Neuronal stem cell (in vitro differentiated cells): ENCODE measurements around the gene POU2F3.

ENCODE experiments used
- DNase-seq: peaks from one replicate; pipeline ENCODE4 v3.0.0-alpha.2; 2013; ENCODE audit warnings: low spot score
- H2AFZ ChIP-seq: one replicate; pipeline ENCODE4 v1.6.1; 2013; ENCODE audit warnings: mild to moderate bottlenecking, low read length, inconsistent platforms
- H2AK5ac ChIP-seq: 2 replicates; pipeline ENCODE4 v1.6.1; 2013; ENCODE audit warnings: low read depth, mild to moderate bottlenecking, inconsistent platforms, low read length, moderate library complexity, mixed read lengths
- H2BK120ac ChIP-seq: 2 replicates; pipeline ENCODE4 v1.6.1; 2013; ENCODE audit warnings: low read depth, mild to moderate bottlenecking, inconsistent platforms, low read length, moderate library complexity, mixed read lengths
- H2BK12ac ChIP-seq: one replicate; pipeline ENCODE4 v1.6.1; 2013; ENCODE audit warnings: low read length, inconsistent platforms
- H2BK15ac ChIP-seq: 2 replicates; pipeline ENCODE4 v1.6.1; 2013; ENCODE audit warnings: mild to moderate bottlenecking, low read length, inconsistent platforms, mixed read lengths
- H2BK5ac ChIP-seq: one replicate; pipeline ENCODE4 v1.6.1; 2013; ENCODE audit warnings: inconsistent platforms, mild to moderate bottlenecking, low read length, moderate library complexity
- H3K14ac ChIP-seq: one replicate; pipeline ENCODE4 v1.6.1; 2013; ENCODE audit warnings: low read length, inconsistent platforms
- H3K18ac ChIP-seq: 2 replicates; pipeline ENCODE4 v1.6.1; 2013; ENCODE audit warnings: low read length, inconsistent platforms
- H3K23ac ChIP-seq: 2 replicates; pipeline ENCODE4 v1.6.1; 2013; ENCODE audit warnings: low read depth, mild to moderate bottlenecking, mixed read lengths, low read length, inconsistent platforms; ENCODE audit not compliant: poor library complexity
- H3K27ac ChIP-seq: replicated peaks from 3 replicates; pipeline ENCODE4 v1.5.1; 2013; ENCODE audit warnings: low read length, inconsistent platforms
- H3K27me3 ChIP-seq, 3 experiments: 2 replicates each; pipeline ENCODE4 v1.6.1; 2013; ENCODE audit warnings: low read length in 3 of 3, mild to moderate bottlenecking in 2 of 3, inconsistent platforms in 1 of 3, low read depth in 1 of 3, mixed read lengths in 1 of 3, moderate library complexity in 1 of 3; ENCODE audit not compliant: control insufficient read depth in 3 of 3, insufficient read depth in 3 of 3
- H3K36me3 ChIP-seq, 2 donors: replicated peaks in 1 of 2; 2 replicates each; pipeline ENCODE4 v1.6.1; 2013; ENCODE audit warnings: low read length in 2 of 2; ENCODE audit not compliant: control insufficient read depth in 2 of 2, insufficient read depth in 2 of 2
- H3K4ac ChIP-seq: 2 replicates; pipeline ENCODE4 v1.6.1; 2013; ENCODE audit warnings: inconsistent platforms, mild to moderate bottlenecking, low read length, moderate library complexity
- H3K4me1 ChIP-seq, 2 donors: 1 replicate in 1 of 2; 2 replicates in 1 of 2; pipeline ENCODE4 v1.6.1; 2013; ENCODE audit warnings: low read length in 2 of 2, low read depth in 1 of 2; ENCODE audit not compliant: control insufficient read depth in 2 of 2, insufficient read depth in 1 of 2
- H3K4me2 ChIP-seq: one replicate; pipeline ENCODE4 v1.6.1; 2013; ENCODE audit warnings: mild to moderate bottlenecking, low read length, inconsistent platforms; ENCODE audit not compliant: insufficient read depth, poor library complexity, severe bottlenecking
- H3K4me3 ChIP-seq, 2 donors: 2 replicates each; pipeline ENCODE4 v1.5.1; 2013; ENCODE audit warnings: low read length in 2 of 2, mild to moderate bottlenecking in 2 of 2, inconsistent platforms in 1 of 2, moderate library complexity in 1 of 2
- H3K79me1 ChIP-seq: one replicate; pipeline ENCODE4 v1.6.1; 2013; ENCODE audit warnings: low read depth, mild to moderate bottlenecking, inconsistent platforms, low read length, moderate library complexity
- H3K9ac ChIP-seq: one replicate; pipeline ENCODE4 v1.6.1; 2013; ENCODE audit warnings: mild to moderate bottlenecking, low read depth, low read length, inconsistent platforms; ENCODE audit not compliant: poor library complexity
- H3K9me3 ChIP-seq, 2 donors: replicated peaks in 1 of 2; 2 replicates each; pipeline versions ENCODE3 to v1.6.1; 2013; ENCODE audit warnings: low read length in 2 of 2, mild to moderate bottlenecking in 2 of 2, inconsistent platforms in 1 of 2, low read depth in 1 of 2, mixed read lengths in 1 of 2, moderate library complexity in 1 of 2; ENCODE audit not compliant: control insufficient read depth in 2 of 2, insufficient read depth in 1 of 2
- H4K8ac ChIP-seq: one replicate; pipeline ENCODE4 v1.6.1; 2013; ENCODE audit warnings: low read depth, mild to moderate bottlenecking, inconsistent platforms, low read length, moderate library complexity
- H4K91ac ChIP-seq: one replicate; pipeline ENCODE4 v1.6.1; 2013; ENCODE audit warnings: low read length, low read depth, mild to moderate bottlenecking, inconsistent platforms; ENCODE audit not compliant: poor library complexity
- WGBS, 2 donors: extraction: QIAGEN DNeasy Blood & Tissue Kit; methylation state at CpG; one replicate each; pipeline ENCODE4 v1.1.7; 2013; ENCODE audit warnings: missing lambda C conversion rate in 2 of 2, mixed read lengths in 1 of 2; ENCODE audit not compliant: insufficient read length in 2 of 2, insufficient replicate concordance in 1 of 2; ENCODE audit errors: extremely low coverage in 2 of 2; 5-methylcytosine and 5-hydroxymethylcytosine counted together

The POU2F3 gene

GRCh38 chr11:120329556-120329955, 89.6 kb downstream of the POU2F3 start:
- Histone ChIP-seq H3K4ac (no peak overlapping the region), H3K23ac (no peak overlapping the region), H3K4me3 (no peak overlapping the region), H3K27ac (no peak overlapping the region), H3K9me3 (no peaks in the 10 kb centered on the region), H3K9ac (no peak overlapping the region), H4K91ac (no peak overlapping the region), H2BK120ac (no peak overlapping the region), H4K8ac (no peak overlapping the region), H3K27me3 (no peaks in the 10 kb centered on the region), H3K4me1 (peaks cover 0 to 7% of the 10 kb centered on the region in 2 donors), H3K14ac (no peak overlapping the region), H3K18ac (no peak overlapping the region), H3K79me1 (no peaks in the 10 kb centered on the region), H2AK5ac (no peak overlapping the region), H3K36me3 (peaks cover 8 to 40% of the 10 kb centered on the region in 2 donors), H2BK12ac (no peak overlapping the region), H2AFZ (no peak overlapping the region), H2BK5ac (no peak overlapping the region), H2BK15ac (no peak overlapping the region), H3K4me2 (no peak overlapping the region)
- DNase-seq = no peak
- no CpG with 5 or more reads among the region's 3 CpGs for WGBS, 2 donors

- Histone ChIP-seq H2BK120ac (no peak overlapping the region), H2AK5ac (no peak overlapping the region), H3K14ac (no peak overlapping the region), H3K18ac (no peak overlapping the region), H3K4me3 (no peak overlapping the region), H2BK12ac (no peak overlapping the region), H2BK15ac (no peak overlapping the region), H2AFZ (no peak overlapping the region), H4K91ac (no peak overlapping the region), H3K4ac (no peak overlapping the region), H3K23ac (no peak overlapping the region), H2BK5ac (no peak overlapping the region), H3K79me1 (no peaks in the 10 kb centered on the region), H3K36me3 (peaks cover 8 to 40% of the 10 kb centered on the region in 2 donors), H4K8ac (no peak overlapping the region), H3K9ac (no peak overlapping the region), H3K4me2 (no peak overlapping the region), H3K27ac (no peak overlapping the region), H3K4me1 (peaks cover under 1 to 7% of the 10 kb centered on the region in 2 donors), H3K27me3 (no peaks in the 10 kb centered on the region), H3K9me3 (no peaks in the 10 kb centered on the region)
- WGBS, 2 donors = no CpG with 5 or more reads among the region's 6 CpGs
- no peak for DNase-seq
These were observed 90.1 kb downstream of the POU2F3 start for GRCh38 chr11:120330045-120330444.

GRCh38 chr11:120331301-120331996, 91.5 kb downstream of the POU2F3 start:
- no peak overlapping the region for H2BK120ac ChIP-seq
- H3K9me3 ChIP-seq = no peaks in the 10 kb centered on the region
- no peak overlapping the region for H3K4ac ChIP-seq
- H2BK15ac ChIP-seq = no peak overlapping the region
- H2AK5ac ChIP-seq = no peak overlapping the region
- no peak overlapping the region for H3K23ac ChIP-seq
- no peak overlapping the region for H3K14ac ChIP-seq
- H3K27me3 ChIP-seq = no peaks in the 10 kb centered on the region
- H4K91ac ChIP-seq = no peak overlapping the region
- H3K4me1 ChIP-seq = peaks cover 2 to 3% of the 10 kb centered on the region in 2 donors
- H3K4me2 ChIP-seq = no peak overlapping the region
- H3K36me3 ChIP-seq = peaks cover 8 to 40% of the 10 kb centered on the region in 2 donors
- DNase-seq = no peak
- H2BK5ac ChIP-seq = no peak overlapping the region
- WGBS, 2 donors = no CpG with 5 or more reads among the region's 2 CpGs
- no peaks in the 10 kb centered on the region for H3K79me1 ChIP-seq
- no peak overlapping the region for H3K4me3 ChIP-seq
- no peak overlapping the region for H2AFZ ChIP-seq
- no peak overlapping the region for H3K18ac ChIP-seq
- no peak overlapping the region for H2BK12ac ChIP-seq
- no peak overlapping the region for H4K8ac ChIP-seq
- H3K27ac ChIP-seq = no peak overlapping the region
- H3K9ac ChIP-seq = no peak overlapping the region

GRCh38 chr11:120332822-120333716, 93.1 kb downstream of the POU2F3 start:
- Histone ChIP-seq H3K18ac (no peak overlapping the region), H3K14ac (no peak overlapping the region), H3K23ac (no peak overlapping the region), H4K91ac (no peak overlapping the region), H2AFZ (no peak overlapping the region), H3K79me1 (no peaks in the 10 kb centered on the region), H3K9me3 (no peaks in the 10 kb centered on the region), H3K27ac (no peak overlapping the region), H2BK15ac (no peak overlapping the region), H2BK120ac (no peak overlapping the region), H2BK12ac (no peak overlapping the region), H3K9ac (no peak overlapping the region), H3K36me3 (peaks cover 8 to 40% of the 10 kb centered on the region in 2 donors), H3K4ac (no peak overlapping the region), H2BK5ac (no peak overlapping the region), H2AK5ac (no peak overlapping the region), H3K4me3 (no peak overlapping the region), H3K27me3 (no peaks in the 10 kb centered on the region), H4K8ac (no peak overlapping the region), H3K4me1 (peaks cover 0 to 4% of the 10 kb centered on the region in 2 donors), H3K4me2 (no peak overlapping the region)
- DNase-seq = no peak
- WGBS, 2 donors = no CpG with 5 or more reads among the region's 5 CpGs
